BJ (cell line): Measurements from ENCODE around the gene INO80C. TPM values are rescaled to one million over a fixed set of nuclear protein-coding genes. Genes with fewer than 3 reads are reported as not detected.

Experiments used
- CTCF ChIA-PET: fragments of 350-600 bp; formaldehyde crosslinking; extraction: SDS; loops from one replicate; lab custom pipeline; 2021; ENCODE audit warnings: antibody characterized with exemption, inconsistent platforms; lab: Yijun Ruan, JAX
- POLR2A ChIA-PET: fragments of 300-600 bp; sonication (Branson Sonifier 250); formaldehyde crosslinking; extraction: SDS; loops from one replicate; lab custom pipeline; 2021; ENCODE audit warnings: antibody characterized with exemption; lab: Charles Lee
- DNase-seq: peaks from one replicate; pipeline ENCODE4 v3.0.0-alpha.2; 2011; ENCODE audit warnings: low read depth
- H3K27me3 ChIP-seq: 2 replicates; pipeline ENCODE4 v1.6.0; 2011; ENCODE audit warnings: low read length; ENCODE audit not compliant: control insufficient read depth, insufficient read depth
- H3K36me3 ChIP-seq: 2 replicates; pipeline ENCODE4 v1.5.1; 2011; ENCODE audit warnings: low read length; ENCODE audit not compliant: control insufficient read depth, insufficient read depth
- H3K4me3 ChIP-seq: 2 replicates; pipeline ENCODE4 v1.5.1; 2011; ENCODE audit warnings: low read depth, mild to moderate bottlenecking, control low read depth, low read length
- CTCF ChIP-seq: IDR thresholded peaks from 2 replicates; pipeline ENCODE4 v1.5.1; 2011; ENCODE audit warnings: low read depth, mild to moderate bottlenecking, control low read depth, inconsistent platforms, low read length, moderate library complexity; ENCODE audit not compliant: insufficient read depth
- polyA plus RNA-seq: library from polyadenylated mRNA; depleted of rRNA; stranded (reverse); fragments of >200 nt; gene quantifications from 2 replicates; pipeline ENCODE4 v1.2.3, GENCODE V29; 2011

Gene INO80C
- polyA plus RNA-seq, 1 experiment = 8.3 TPM

DNA sequence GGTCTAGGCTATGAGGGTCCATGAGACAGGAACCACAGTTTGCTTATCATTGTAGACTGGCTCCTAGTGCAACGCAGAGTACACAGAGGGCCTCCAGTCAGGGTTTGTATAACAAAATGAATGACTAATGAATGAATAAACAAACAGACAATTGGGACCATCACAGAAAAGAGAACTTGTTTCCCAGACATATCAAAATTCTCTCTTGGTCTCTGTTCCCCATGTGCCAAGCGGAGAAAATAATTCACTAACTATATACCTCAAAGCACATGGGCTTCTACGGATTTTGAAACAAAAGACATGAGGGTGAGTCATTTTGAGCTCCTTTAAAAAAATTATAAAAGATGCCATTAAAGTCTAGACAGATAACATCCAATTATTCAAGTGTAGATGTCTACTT lies 28.0 kb downstream of the INO80C start:
- Histone ChIP-seq H3K36me3 (no peaks in the 10 kb centered on the region), H3K27me3 (no peaks in the 10 kb centered on the region), H3K4me3 (no peak overlapping the region)
- CTCF ChIA-PET = interaction anchor here (0.9 kb wide), 1 partner anchor 57 kb away, joined by 3 read pairs; no protein-coding TSS in a partner anchor
- no peak for DNase-seq
- no peak for TF ChIP-seq CTCF
- POLR2A ChIA-PET = no interaction called here

DNA sequence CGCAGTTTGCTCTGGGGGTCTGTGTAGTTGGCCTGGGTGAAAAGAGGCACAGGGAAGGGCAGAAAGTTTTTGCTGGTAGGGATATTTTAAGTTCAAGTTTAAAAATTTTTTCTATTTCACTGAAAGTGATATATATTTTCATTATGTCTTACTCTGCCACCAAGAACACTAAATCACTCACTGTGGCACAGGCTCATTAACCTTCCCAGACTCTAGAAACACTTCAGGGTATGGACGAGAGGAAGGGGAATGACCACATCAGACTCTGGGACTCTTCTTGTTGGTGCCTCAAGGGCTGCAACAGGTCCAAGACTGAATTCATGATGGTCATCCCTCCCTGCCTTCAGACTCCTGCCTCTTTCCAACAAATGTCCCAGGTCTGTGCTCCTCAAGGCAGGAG lies 29.0 kb downstream of the INO80C start:
- TF ChIP-seq CTCF = no peak
- Histone ChIP-seq H3K4me3 (no peak overlapping the region), H3K36me3 (no peaks in the 10 kb centered on the region), H3K27me3 (no peaks in the 10 kb centered on the region)
- no peak for DNase-seq
- ChIA-PET POLR2A (no interaction called here), CTCF (no interaction called here)

- no peaks in the 10 kb centered on the region for H3K36me3 ChIP-seq
- DNase-seq = no peak
- ChIA-PET POLR2A (no interaction called here), CTCF (no interaction called here)
- H3K4me3 ChIP-seq = no peak overlapping the region
- H3K27me3 ChIP-seq = no peaks in the 10 kb centered on the region
- no peak for TF ChIP-seq CTCF
Observed at GRCh38 chr18:35467624-35468016, 30.1 kb downstream of the INO80C start.

- ChIA-PET POLR2A (no interaction called here), CTCF (interaction anchor here (0.6 to 0.7 kb wide), 2 partner anchors 19 to 116 kb away, joined by 3 read pairs; no protein-coding TSS in a partner anchor)
- no peaks in the 10 kb centered on the region for H3K27me3 ChIP-seq
- TF ChIP-seq CTCF = no peak
- DNase-seq = no peak
- H3K4me3 ChIP-seq = no peak overlapping the region
- H3K36me3 ChIP-seq = no peaks in the 10 kb centered on the region
Observed at GRCh38 chr18:35466815-35467623, 30.7 kb downstream of the INO80C start.

- Histone ChIP-seq H3K36me3 (no peaks in the 10 kb centered on the region), H3K4me3 (no peak overlapping the region), H3K27me3 (no peaks in the 10 kb centered on the region)
- TF ChIP-seq CTCF = no peak
- no peak for DNase-seq
- CTCF ChIA-PET = interaction anchor here (0.6 to 0.7 kb wide), 2 partner anchors 20 to 117 kb away, joined by 3 read pairs; no protein-coding TSS in a partner anchor
- POLR2A ChIA-PET = no interaction called here
Observed at GRCh38 chr18:35466334-35466733, 31.4 kb downstream of the INO80C start.
